GM21529 (cell line): Measurements from ENCODE around the gene MRTFB.
"Not testable (repeated sequence)": the region's sequence is repeated elsewhere in the genome, so short reads cannot be mapped to it uniquely, and the experiment has no call there.

Experiments
- ATAC-seq: cut with Tn5 transposase; IDR thresholded peaks from one replicate; pipeline ENCODE4 v1.9.1; 2021; ENCODE audit not compliant: unreplicated experiment

MRTFB gene

GRCh38 chr16:14104066-14104465, 32.9 kb downstream of the MRTFB start:
- peak; percentile 47 for ATAC-seq

GRCh38 chr16:14105760-14106375, 34.7 kb downstream of the MRTFB start:
- no peak for ATAC-seq

GRCh38 chr16:14106457-14106856, 35.3 kb downstream of the MRTFB start:
- ATAC-seq, result no peak

GRCh38 chr16:14106961-14107360, 35.8 kb downstream of the MRTFB start:
- ATAC-seq, result no peak

GRCh38 chr16:14109077-14109775, 38.1 kb downstream of the MRTFB start:
- ATAC-seq, result no peak

GRCh38 chr16:14109782-14110727, 38.9 kb downstream of the MRTFB start:
- no peak for ATAC-seq

- ATAC-seq, result no peak
Measured at GRCh38 chr16:14110728-14111251, 39.7 kb downstream of the MRTFB start.

- no peak for ATAC-seq
Measured at GRCh38 chr16:14111713-14112538, 40.8 kb downstream of the MRTFB start.

- ATAC-seq, result no peak
Measured at GRCh38 chr16:14112539-14112856, 41.4 kb downstream of the MRTFB start.

- ATAC-seq, result no peak
Measured at GRCh38 chr16:14113344-14113743, 42.2 kb downstream of the MRTFB start.

GRCh38 chr16:14117051-14117450, 45.9 kb downstream of the MRTFB start:
- ATAC-seq, result no peak

GRCh38 chr16:14119799-14120198, 48.7 kb downstream of the MRTFB start:
- no peak for ATAC-seq

- ATAC-seq, result no peak
Measured at GRCh38 chr16:14120335-14120734, 49.2 kb downstream of the MRTFB start.

- ATAC-seq, result no peak
Measured at GRCh38 chr16:14121142-14121541, 50.0 kb downstream of the MRTFB start.

GRCh38 chr16:14121872-14122271, 50.8 kb downstream of the MRTFB start:
- ATAC-seq, result no peak

GRCh38 chr16:14122430-14122829, 51.3 kb downstream of the MRTFB start:
- ATAC-seq, result not testable (repeated sequence)

GRCh38 chr16:14125000-14125681, 54.0 kb downstream of the MRTFB start:
- no peak for ATAC-seq

- no peak for ATAC-seq
Measured at GRCh38 chr16:14125708-14126107, 54.6 kb downstream of the MRTFB start.

- no peak for ATAC-seq
Measured at GRCh38 chr16:14128097-14128496, 57.0 kb downstream of the MRTFB start.

- ATAC-seq, result no peak
Measured at GRCh38 chr16:14129502-14129901, 58.4 kb downstream of the MRTFB start.
